OCI-LY1 (cell line): ENCODE results near the gene GNA12.

Experiments used
- H2AFZ ChIP-seq: fragments of 200-600 bp; sonication (generic), shearing (Covaris generic); 2 replicates; pipeline ENCODE4 v1.6.0; 2014; ENCODE audit warnings: antibody characterized with exemption, mild to moderate bottlenecking, low read length
- H3F3A ChIP-seq: fragments of 200-600 bp; sonication (generic), shearing (Covaris generic); 2 replicates; pipeline ENCODE4 v1.6.0; 2014; ENCODE audit warnings: mild to moderate bottlenecking, antibody characterized with exemption, low read length, moderate library complexity; ENCODE audit not compliant: insufficient read depth
- H3K27ac ChIP-seq: fragments of 200-600 bp; sonication (generic); 2 replicates; pipeline ENCODE4 v1.5.1; 2014; ENCODE audit warnings: low read length, mixed run types, mild to moderate bottlenecking, low read depth; ENCODE audit not compliant: poor library complexity, severe bottlenecking
- H3K27me3 ChIP-seq: fragments of 200-600 bp; sonication (generic); 2 replicates; pipeline ENCODE4 v1.6.0; 2014; ENCODE audit warnings: antibody characterized with exemption, mild to moderate bottlenecking, low read length, moderate library complexity; ENCODE audit not compliant: insufficient read depth
- H3K36me3 ChIP-seq: fragments of 200-600 bp; sonication (generic); 2 replicates; pipeline ENCODE4 v1.6.1; 2014; ENCODE audit warnings: mild to moderate bottlenecking, antibody characterized with exemption, low read length, moderate library complexity, mixed read lengths; ENCODE audit not compliant: insufficient read depth
- H3K4me1 ChIP-seq: fragments of 200-600 bp; sonication (generic); 2 replicates; pipeline ENCODE4 v1.5.1; 2014; ENCODE audit warnings: mild to moderate bottlenecking, low read length, moderate library complexity; ENCODE audit not compliant: insufficient read depth, severe bottlenecking
- H3K4me2 ChIP-seq: fragments of 200-600 bp; sonication (generic), shearing (Covaris generic); 2 replicates; pipeline ENCODE4 v1.6.1; 2014; ENCODE audit warnings: low read length
- H3K4me3 ChIP-seq: fragments of 200-600 bp; sonication (generic); 2 replicates; pipeline ENCODE4 v1.5.1; 2014; ENCODE audit warnings: low read length, low read depth, mild to moderate bottlenecking, mixed read lengths; ENCODE audit not compliant: poor library complexity, severe bottlenecking
- H3K79me2 ChIP-seq: fragments of 200-600 bp; shearing (Covaris generic); 2 replicates; pipeline ENCODE4 v1.6.1; 2016; ENCODE audit warnings: mixed run types, low read length, mixed read lengths; ENCODE audit not compliant: insufficient read depth
- H3K9ac ChIP-seq: fragments of 200-600 bp; sonication (generic), shearing (Covaris generic); 2 replicates; pipeline ENCODE4 v1.6.1; 2014; ENCODE audit warnings: mild to moderate bottlenecking, low read length, mixed read lengths
- H3K9me2 ChIP-seq: fragments of 200-600 bp; sonication (generic), shearing (Covaris generic); 2 replicates; pipeline ENCODE4 v1.6.1; 2014; ENCODE audit warnings: low read depth, mild to moderate bottlenecking, low read length, mixed read lengths
- H3K9me3 ChIP-seq: fragments of 200-600 bp; shearing (Covaris generic); 2 replicates; pipeline ENCODE4 v1.6.1; 2014; ENCODE audit warnings: low read length, mixed read lengths
- H4K20me1 ChIP-seq: fragments of 200-600 bp; sonication (generic), shearing (Covaris generic); 2 replicates; pipeline ENCODE4 v1.6.0; 2016; ENCODE audit warnings: mild to moderate bottlenecking, low read length; ENCODE audit not compliant: insufficient read depth
- CTCF ChIP-seq: fragments of 200-600 bp; sonication (generic), shearing (Covaris generic); IDR thresholded peaks from 2 replicates; pipeline ENCODE4 v1.5.1; 2017; ENCODE audit warnings: mild to moderate bottlenecking, antibody characterized with exemption, low read length, moderate library complexity, mixed read lengths
- EZH2 ChIP-seq: fragments of 200-600 bp; sonication (generic), shearing (Covaris generic); IDR thresholded peaks from 2 replicates; pipeline ENCODE4 v1.8.0; 2017; ENCODE audit warnings: borderline replicate concordance, mixed run types, mild to moderate bottlenecking, antibody characterized with exemption, low read length, moderate library complexity, mixed read lengths

Gene GNA12

GRCh38 chr7:2723138-2723850 lies 120.8 kb downstream of the GNA12 start:
- H3K4me2 ChIP-seq = no peak overlapping the region
- H3K79me2 ChIP-seq = no peaks in the 10 kb centered on the region
- no peak overlapping the region for H3K27ac ChIP-seq
- H3K4me1 ChIP-seq = peaks cover under 1% of the 10 kb centered on the region
- H3K4me3 ChIP-seq = no peak overlapping the region
- H3K36me3 ChIP-seq = no peaks in the 10 kb centered on the region
- no peaks in the 10 kb centered on the region for H3F3A ChIP-seq
- H3K9me2 ChIP-seq = no peaks in the 10 kb centered on the region
- TF ChIP-seq CTCF (no peak), EZH2 (no peak)
- H3K9me3 ChIP-seq = no peaks in the 10 kb centered on the region
- no peak overlapping the region for H2AFZ ChIP-seq
- H4K20me1 ChIP-seq = no peaks in the 10 kb centered on the region
- no peaks in the 10 kb centered on the region; the same call in 1 of the 2 replicates for H3K27me3 ChIP-seq
- H3K9ac ChIP-seq = no peak overlapping the region

GRCh38 chr7:2722591-2722990 lies 121.5 kb downstream of the GNA12 start:
- no peak overlapping the region for H3K4me3 ChIP-seq
- H3K36me3 ChIP-seq = no peaks in the 10 kb centered on the region
- no peak for TF ChIP-seq CTCF
- TF ChIP-seq EZH2 = no peak
- H3K4me2 ChIP-seq = no peak overlapping the region
- H3K27ac ChIP-seq = no peak overlapping the region
- no peaks in the 10 kb centered on the region for H3K9me2 ChIP-seq
- H3K9ac ChIP-seq = no peak overlapping the region
- H2AFZ ChIP-seq = no peak overlapping the region
- no peaks in the 10 kb centered on the region for H3F3A ChIP-seq
- H3K79me2 ChIP-seq = no peaks in the 10 kb centered on the region
- H3K4me1 ChIP-seq = peaks cover 7% of the 10 kb centered on the region
- H3K9me3 ChIP-seq = no peaks in the 10 kb centered on the region
- H4K20me1 ChIP-seq = no peaks in the 10 kb centered on the region
- no peaks in the 10 kb centered on the region; the same call in 1 of the 2 replicates for H3K27me3 ChIP-seq

GRCh38 chr7:2721842-2722241 lies 122.3 kb downstream of the GNA12 start:
- H3K9me3 ChIP-seq = no peaks in the 10 kb centered on the region
- TF ChIP-seq EZH2 (no peak), CTCF (no peak)

More at GRCh38 chr7:2721842-2722241, 122.3 kb downstream of the GNA12 start:
- Histone ChIP-seq H3K79me2 (no peaks in the 10 kb centered on the region), H3K9ac (no peak overlapping the region), H3K36me3 (no peaks in the 10 kb centered on the region), H3K4me1 (peaks cover 7% of the 10 kb centered on the region), H2AFZ (no peak overlapping the region), H3K4me3 (no peak overlapping the region), H4K20me1 (no peaks in the 10 kb centered on the region), H3K4me2 (no peak overlapping the region), H3K27me3 (no peaks in the 10 kb centered on the region; the same call in 1 of the 2 replicates), H3K27ac (no peak overlapping the region), H3K9me2 (no peaks in the 10 kb centered on the region), H3F3A (no peaks in the 10 kb centered on the region)
